T1000 (cell line): ENCODE results near the gene PCED1B.
"Not testable (repeated sequence)": the region's sequence is repeated elsewhere in the genome, so short reads cannot be mapped to it uniquely, and the experiment has no call there.

Source experiments
- DNase-seq: peaks from one replicate; lab custom pipeline; 2025; ENCODE audit warnings: mixed read lengths; lab: John Stamatoyannopoulos, UW

The PCED1B gene, protein sequence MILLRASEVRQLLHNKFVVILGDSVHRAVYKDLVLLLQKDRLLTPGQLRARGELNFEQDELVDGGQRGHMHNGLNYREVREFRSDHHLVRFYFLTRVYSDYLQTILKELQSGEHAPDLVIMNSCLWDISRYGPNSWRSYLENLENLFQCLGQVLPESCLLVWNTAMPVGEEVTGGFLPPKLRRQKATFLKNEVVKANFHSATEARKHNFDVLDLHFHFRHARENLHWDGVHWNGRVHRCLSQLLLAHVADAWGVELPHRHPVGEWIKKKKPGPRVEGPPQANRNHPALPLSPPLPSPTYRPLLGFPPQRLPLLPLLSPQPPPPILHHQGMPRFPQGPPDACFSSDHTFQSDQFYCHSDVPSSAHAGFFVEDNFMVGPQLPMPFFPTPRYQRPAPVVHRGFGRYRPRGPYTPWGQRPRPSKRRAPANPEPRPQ

GRCh38 chr12:47079468-47079980 lies at the start of gene PCED1B, which contains the start of gene AMIGO2:
Gene PCED1B (plus strand): TSS chr12:47079621. CDS start chr12:47235064, 155,443 bp downstream.
Gene AMIGO2 (minus strand): TSS chr12:47079959. CDS start chr12:47079002, 957 bp downstream.
- DNase-seq = peak; percentile 31

GRCh38 chr12:47029903-47030302 lies 49.5 kb upstream of the PCED1B start:
- no peak for DNase-seq

- peak; percentile 46 for DNase-seq
These were observed 46.8 kb upstream of the PCED1B start for GRCh38 chr12:47032644-47033043.

- DNase-seq = no peak
These were observed 46.3 kb upstream of the PCED1B start for GRCh38 chr12:47033081-47033480.

DNA sequence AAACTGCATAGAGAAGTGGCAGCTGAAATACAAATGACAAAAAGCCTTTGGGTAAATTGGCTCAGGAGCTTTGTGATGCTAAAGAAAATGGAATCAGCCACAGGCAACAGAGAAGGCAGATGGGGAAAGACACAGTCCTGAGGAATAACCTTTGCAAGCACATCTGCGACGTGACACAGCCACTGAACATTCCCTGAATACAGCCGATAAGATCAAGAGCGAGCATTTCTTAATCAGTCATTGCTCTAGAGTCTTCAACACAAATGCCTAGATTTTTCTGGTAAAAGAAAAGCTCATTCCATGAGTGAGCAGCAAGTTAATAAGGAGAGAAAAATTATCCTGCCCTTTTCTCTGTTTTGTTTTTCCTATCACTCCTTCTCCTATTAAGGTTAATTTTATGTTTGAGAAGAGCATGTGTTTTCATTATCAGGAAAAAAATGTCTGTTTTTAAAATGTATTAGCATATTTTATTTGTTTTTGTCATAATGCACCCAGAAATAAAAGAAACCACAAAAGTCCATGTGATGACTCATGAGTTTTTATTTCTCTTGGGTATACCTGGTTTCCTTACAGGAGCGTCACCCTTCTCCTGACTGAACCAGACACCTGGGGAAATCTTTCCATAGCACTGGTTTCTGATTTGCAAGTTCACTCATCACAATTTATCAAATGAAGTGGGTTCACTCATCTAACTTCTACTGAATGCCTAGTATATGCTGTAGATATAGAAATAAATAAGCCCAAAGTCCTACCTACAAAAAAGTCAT lies 45.4 kb upstream of the PCED1B start:
- no peak for DNase-seq

DNA sequence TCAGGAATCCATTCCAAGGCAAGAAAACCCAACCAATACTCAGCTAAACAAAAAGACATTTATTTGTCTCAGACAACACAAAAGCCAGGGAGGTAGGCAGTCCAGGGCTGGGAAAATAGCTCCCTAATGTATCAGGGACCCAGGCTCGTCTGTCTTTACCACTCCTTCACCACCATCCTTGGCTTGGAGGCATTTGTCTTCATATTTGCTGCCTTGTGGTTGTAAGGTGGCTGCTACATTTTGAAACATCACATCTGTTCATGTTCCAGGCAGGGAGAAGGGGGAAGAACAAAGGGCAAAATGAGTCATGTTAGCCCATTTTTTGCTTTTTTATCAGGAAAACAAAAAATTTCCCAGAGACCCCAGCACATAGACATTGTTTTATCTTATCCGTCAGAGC lies 44.8 kb upstream of the PCED1B start:
- no peak for DNase-seq

DNA sequence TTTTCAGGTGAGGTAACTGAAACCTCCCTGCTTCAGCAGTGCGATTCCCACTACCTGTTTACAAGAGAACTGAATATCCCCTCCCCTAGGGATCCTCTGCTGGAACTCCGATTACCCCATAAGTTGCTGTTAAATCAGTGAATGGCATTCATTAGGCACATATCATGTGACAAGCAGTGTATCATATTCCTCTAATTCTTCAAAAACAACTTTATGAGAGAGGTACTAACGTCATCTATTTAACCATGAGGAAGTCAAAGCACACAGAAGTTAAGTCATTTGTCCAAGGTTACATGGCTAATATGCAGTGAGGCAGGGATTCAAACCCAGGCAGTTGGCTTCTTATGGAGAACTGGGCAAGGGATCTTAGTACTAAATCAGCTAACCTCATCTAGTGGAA lies 43.9 kb upstream of the PCED1B start:
- no peak for DNase-seq

DNA sequence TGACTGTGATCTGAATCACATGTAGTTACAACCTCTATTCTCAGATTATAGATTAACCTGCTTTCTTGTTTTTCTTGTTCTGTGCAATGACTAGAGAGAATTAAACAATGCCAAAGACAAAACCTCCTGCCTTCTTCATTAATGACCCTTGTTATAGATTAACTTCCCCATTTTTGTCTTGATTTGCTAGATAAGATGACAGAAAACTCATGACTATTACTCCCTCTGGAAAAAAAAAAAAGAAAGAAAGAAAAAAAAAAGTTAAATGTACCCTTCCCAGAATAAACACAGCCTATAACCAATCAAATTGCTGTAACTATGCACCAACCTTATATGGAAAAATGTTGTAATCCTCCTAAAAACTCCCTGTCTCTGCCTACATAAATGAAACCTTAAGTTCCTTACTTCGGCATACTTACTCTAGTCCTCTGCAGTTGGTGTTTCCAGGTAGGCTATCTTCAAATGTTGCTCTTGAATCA lies 41.1 kb upstream of the PCED1B start:
- no peak for DNase-seq

- no peak for DNase-seq
These were observed 40.3 kb upstream of the PCED1B start for GRCh38 chr12:47039079-47039478.

DNA sequence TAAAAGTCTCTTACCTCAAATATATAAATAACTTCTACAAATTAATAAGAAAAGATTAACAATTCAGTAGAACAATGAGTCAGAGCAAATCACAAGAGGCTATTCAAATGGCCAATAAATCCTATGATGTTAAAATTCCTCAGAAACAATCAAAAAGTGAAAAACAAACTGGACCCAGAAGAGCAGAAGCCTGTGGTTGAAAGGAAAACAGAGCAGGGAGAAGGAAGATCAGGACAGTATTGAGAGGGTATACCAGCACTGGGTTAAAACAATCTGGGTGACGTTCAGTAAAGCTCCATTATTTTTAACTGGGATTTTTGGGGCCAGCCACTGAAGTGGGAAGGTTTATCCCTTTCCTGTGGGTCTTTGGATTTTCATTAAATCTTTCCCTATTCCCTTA lies 39.7 kb upstream of the PCED1B start:
- DNase-seq = no peak

DNA sequence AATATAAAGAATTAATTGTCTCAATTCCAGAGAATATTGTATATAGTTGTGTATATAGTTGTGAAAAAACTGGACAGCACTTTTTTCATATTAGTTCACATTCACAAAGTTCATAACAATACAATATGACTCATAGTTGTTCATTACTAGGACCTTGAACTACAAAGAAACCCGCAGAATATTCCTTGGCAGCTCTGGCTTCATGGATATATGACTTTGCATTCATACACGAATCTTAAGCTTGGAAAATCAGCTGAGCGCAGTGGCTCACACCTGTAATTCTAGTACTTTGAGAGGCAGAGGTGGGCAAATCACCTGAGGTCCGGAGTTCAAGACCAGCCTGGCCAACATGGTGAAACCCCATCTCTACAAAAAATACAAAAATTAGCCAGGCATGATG lies 38.1 kb upstream of the PCED1B start:
- DNase-seq = no peak

DNA sequence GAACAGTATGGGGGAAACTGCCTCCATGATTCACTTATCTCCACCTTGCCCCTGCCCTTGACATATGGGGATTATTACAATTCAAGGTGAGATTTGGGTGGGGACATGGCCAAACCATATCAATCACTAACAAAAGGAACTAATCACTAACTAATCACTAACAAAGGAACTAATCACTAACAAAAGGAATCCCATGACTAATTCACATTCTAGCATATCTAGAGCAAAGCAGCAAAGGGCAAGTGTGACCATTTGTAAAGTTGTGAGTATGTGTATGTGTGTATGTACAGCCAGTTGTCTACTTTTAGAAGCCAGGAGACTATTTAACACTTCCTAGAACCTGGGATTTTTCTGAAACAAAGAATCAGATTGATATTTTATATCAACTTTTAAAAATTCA lies 30.9 kb upstream of the PCED1B start:
- no peak for DNase-seq

GRCh38 chr12:47051291-47051690 lies 28.1 kb upstream of the PCED1B start:
- not testable (repeated sequence) for DNase-seq

DNA sequence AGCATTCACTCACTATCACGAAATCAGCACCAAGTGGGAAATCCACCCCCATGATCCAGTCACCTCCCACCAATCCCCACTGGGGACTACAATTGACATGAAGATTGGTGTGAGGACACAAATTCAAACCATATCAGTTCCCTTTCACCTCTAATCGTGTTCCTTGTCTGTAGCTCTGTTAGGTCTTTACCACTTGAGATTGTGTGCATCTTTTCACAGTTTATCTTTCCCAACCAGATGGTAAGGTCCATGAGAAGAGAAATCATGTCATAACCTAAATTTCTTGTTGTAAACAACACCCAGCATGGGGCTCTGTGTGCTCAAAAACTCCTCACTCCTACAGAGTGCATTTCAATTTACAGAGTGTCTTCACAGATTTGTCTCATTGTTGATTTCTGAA lies 27.1 kb upstream of the PCED1B start:
- no peak for DNase-seq

GRCh38 chr12:47053961-47054360 lies 25.5 kb upstream of the PCED1B start:
- no peak for DNase-seq

GRCh38 chr12:47054659-47055058 lies 24.8 kb upstream of the PCED1B start:
- DNase-seq = no peak

DNA sequence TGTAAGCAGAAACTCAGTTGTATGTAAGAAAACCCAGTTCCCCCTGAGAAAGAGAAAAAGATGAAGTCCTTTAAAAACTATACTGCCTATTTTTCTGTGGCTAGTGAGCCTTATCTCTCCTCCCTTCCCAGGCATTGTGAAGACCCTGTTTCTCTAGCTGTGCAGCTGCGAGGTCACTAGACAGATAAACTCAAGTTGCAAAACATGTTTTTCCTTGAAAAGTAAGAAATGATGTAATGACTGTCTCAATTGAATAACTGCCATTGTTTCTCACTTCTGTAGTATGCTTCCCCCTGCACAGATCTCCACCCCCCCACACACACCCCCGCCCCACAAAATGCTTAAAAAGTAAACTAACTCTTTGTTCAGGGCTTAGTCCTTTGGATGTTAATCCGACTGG lies 23.6 kb upstream of the PCED1B start:
- not testable (repeated sequence) for DNase-seq

DNA sequence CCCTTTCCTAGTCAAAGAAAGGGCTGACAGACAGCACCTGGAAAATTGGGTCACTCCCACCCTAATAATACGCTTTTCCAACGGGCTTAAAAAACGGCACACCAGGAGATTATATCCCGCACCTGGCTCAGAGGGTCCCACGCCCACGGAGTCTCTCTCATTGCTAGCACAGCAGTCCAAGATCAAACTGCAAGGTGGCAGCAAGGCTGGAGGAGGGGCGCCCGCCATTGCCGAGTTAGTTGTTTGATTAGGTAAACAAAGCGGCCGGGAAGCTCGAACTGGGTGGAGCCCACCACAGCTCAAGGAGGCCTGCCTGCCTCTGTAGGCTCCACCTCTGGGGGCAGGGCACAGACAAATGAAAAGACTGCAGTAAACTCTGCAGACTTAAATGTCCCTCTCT lies 22.5 kb upstream of the PCED1B start:
- DNase-seq = not testable (repeated sequence)

- DNase-seq = not testable (repeated sequence)
These were observed 20.8 kb upstream of the PCED1B start for GRCh38 chr12:47058640-47059039.

DNA sequence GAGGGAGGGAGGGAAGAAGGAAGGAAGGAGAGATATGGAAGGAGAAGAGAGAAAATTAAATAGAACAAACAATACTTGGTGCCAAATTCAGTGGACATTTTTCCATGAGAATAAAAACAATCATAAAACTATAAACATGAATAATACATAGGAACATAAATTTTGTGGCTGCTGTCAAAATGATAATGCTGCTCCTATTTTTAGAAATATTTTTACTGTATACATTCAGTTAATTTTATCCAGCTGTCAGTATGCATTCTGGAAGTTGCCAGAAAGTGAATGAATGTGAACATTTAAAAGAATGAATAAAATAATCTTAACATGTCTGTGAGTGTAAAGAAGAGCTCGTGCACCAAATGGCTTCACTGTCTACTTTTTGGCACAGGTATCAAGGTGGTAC lies 13.9 kb upstream of the PCED1B start:
- DNase-seq = no peak

- DNase-seq = no peak
These were observed 13.0 kb upstream of the PCED1B start for GRCh38 chr12:47066278-47067025.

GRCh38 chr12:47067176-47067575 lies 12.2 kb upstream of the PCED1B start:
- DNase-seq = no peak
